D721Med (cell line): ENCODE data around the gene PCK1.

Source experiments
- DNase-seq: peaks from one replicate; pipeline ENCODE4 v3.0.0; 2011; ENCODE audit warnings: low spot score; ENCODE audit not compliant: insufficient read length
- FAIRE-seq: peaks from 2 replicates; lab custom pipeline; 2011; peaks lifted over from hg19 to GRCh38; lab: Jason Lieb, UNC
- TF ChIP-seq, protein P1 (sequence below): IDR thresholded peaks from 2 replicates; pipeline ENCODE4 v1.5.1; 2012; ENCODE audit warnings: mild to moderate bottlenecking, control low read depth; ENCODE audit not compliant: insufficient read depth; ENCODE audit errors: missing control alignments

The PCK1 gene

GRCh38 chr20:57611586-57612311 lies 50.8 kb downstream of the PCK1 start:
- DNase-seq (no peak), FAIRE-seq (no peak)
- TF ChIP-seq, protein P1, sequence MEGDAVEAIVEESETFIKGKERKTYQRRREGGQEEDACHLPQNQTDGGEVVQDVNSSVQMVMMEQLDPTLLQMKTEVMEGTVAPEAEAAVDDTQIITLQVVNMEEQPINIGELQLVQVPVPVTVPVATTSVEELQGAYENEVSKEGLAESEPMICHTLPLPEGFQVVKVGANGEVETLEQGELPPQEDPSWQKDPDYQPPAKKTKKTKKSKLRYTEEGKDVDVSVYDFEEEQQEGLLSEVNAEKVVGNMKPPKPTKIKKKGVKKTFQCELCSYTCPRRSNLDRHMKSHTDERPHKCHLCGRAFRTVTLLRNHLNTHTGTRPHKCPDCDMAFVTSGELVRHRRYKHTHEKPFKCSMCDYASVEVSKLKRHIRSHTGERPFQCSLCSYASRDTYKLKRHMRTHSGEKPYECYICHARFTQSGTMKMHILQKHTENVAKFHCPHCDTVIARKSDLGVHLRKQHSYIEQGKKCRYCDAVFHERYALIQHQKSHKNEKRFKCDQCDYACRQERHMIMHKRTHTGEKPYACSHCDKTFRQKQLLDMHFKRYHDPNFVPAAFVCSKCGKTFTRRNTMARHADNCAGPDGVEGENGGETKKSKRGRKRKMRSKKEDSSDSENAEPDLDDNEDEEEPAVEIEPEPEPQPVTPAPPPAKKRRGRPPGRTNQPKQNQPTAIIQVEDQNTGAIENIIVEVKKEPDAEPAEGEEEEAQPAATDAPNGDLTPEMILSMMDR, result no peak

DNA sequence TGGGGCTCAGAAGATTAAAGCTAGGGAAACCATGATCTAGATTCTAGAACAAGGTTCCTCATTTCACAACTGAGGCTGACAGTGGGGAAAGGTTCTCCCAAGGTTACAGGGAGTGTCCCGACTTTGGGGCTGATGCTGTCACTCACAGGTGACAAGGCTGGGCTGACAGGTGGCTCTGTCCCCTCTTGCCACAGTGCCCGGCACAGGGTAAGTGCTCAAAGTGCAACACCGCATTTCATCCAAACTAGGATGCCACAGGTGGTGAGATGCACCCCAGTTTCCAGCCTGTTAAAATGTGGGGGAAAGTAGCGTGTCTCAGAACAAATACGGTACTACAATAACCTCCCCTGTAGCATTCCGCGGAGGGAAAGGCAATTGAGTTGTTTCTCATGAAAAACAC lies 51.5 kb downstream of the PCK1 start:
- TF ChIP-seq, protein P1, result no peak
- DNase-seq (no peak), FAIRE-seq (no peak)

DNA sequence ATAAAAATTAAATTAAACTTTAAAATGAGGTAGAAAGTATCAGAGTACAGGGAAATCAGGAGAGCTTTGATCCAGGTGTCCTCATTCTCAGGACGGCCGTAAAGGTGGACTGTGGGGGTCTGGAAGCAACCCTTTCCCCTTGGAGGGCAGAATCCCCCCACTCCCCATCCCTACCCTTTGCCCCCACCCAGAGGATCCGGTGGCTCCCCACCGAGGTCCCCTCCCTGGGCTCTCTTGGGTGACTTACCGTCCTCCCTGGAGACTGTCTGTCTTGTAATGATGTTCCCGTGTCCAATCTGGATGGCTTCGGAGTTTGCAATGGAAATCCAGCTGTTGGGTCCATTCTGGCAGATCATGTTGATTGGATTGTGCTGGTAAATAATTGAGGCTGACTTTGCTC lies 52.0 kb downstream of the PCK1 start:
- no peak for FAIRE-seq
- TF ChIP-seq, protein P1, result no peak
- no peak for DNase-seq

DNA sequence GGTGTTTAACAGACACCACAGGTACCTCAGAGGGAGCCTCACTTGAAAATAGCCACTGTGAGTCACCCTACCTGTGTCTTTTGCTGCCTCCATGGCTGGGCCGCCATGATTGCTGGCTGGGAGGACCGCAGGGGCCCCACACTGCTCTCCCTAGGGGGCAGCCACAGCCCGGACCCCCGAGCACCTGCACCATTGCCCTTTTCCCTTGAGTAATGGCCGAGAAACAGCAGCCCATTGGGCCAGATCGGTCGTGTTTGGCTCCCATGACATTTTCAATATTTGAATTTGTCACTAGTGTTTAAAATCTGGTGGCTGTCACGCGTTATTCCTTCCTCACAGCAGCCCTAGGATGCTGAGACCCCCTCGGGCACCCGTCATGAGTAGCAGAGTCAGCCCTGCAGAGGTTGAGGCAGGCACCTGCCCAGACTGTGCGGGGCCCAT lies 52.6 kb downstream of the PCK1 start:
- no peak for FAIRE-seq
- DNase-seq, result no peak

GRCh38 chr20:57614490-57615444 lies 53.9 kb downstream of the PCK1 start:
- DNase-seq, result no peak
- TF ChIP-seq, protein P1, result no peak
- no peak for FAIRE-seq

More for the DNA sequence above, 52.6 kb downstream of the PCK1 start:
- TF ChIP-seq, protein P1, result no peak

DNA sequence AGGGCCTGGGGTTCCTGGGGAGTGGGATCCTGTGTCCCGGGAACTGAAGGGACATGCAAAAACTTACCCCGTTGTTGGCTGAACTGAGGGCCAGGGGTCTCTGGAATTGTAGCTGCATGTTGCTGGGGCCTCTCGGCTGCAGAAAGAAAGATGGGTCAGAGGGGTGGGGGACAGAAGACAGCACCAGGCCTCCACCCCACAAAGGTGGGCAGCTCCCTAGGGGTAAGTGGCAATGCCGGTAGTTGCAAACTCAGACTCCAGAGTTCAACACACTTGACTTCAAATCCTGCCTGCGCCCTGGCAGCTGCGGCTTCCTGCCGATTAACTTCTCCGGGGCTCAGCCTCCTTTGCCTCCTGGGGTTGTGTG lies 54.5 kb downstream of the PCK1 start:
- DNase-seq (no peak), FAIRE-seq (no peak)
- TF ChIP-seq, protein P1, result no peak
